ENCODE measurements around the gene FARP1.

DNA sequence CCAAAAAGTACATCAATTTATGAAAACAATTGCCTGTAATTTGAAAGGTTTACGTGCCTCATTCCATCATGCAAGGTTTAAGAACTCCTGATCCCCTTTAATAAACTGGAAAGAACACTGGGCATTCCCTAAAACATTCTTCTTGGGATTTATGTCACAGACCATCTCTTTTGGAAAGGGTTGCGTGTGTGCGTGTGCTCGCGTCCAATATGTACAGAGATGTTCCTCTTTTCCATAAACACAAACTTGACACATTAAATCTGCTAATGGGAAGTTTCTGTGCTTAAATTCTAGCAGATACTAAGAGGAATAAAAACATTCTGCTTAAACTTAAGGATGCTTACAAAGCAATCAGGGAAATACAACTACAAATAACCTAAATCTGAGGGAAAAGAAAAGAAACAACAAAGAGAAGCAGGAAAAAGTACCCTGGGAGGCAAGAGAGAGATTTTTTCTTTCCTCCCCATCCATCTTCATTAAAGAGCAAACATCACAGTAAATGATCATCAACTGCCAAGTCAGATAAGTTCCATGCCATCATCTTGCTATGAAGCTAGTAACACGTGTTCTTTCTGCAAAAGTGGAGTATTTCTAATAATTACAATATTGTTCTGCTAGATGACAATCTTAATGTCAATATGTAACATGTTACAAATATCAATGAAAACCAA is 350.3 kb downstream of the FARP1 start:
- TF ChIP-seq POLR2A (IDR thresholded peaks at IDR 0.05) (no peak), POLR2AphosphoS5 (IDR thresholded peaks at IDR 0.05) (peak in 1 of 3 donors; percentile 67), EP300 (IDR thresholded peaks at IDR 0.05) (no peak)
- TF ChIP-seq, protein P1, sequence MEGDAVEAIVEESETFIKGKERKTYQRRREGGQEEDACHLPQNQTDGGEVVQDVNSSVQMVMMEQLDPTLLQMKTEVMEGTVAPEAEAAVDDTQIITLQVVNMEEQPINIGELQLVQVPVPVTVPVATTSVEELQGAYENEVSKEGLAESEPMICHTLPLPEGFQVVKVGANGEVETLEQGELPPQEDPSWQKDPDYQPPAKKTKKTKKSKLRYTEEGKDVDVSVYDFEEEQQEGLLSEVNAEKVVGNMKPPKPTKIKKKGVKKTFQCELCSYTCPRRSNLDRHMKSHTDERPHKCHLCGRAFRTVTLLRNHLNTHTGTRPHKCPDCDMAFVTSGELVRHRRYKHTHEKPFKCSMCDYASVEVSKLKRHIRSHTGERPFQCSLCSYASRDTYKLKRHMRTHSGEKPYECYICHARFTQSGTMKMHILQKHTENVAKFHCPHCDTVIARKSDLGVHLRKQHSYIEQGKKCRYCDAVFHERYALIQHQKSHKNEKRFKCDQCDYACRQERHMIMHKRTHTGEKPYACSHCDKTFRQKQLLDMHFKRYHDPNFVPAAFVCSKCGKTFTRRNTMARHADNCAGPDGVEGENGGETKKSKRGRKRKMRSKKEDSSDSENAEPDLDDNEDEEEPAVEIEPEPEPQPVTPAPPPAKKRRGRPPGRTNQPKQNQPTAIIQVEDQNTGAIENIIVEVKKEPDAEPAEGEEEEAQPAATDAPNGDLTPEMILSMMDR (IDR thresholded peaks at IDR 0.05) = no peak
